H1 (cell line): ENCODE data around the gene CACUL1. TPM values are rescaled to one million over a fixed set of nuclear protein-coding genes. Genes with fewer than 3 reads are reported as not detected.

Source experiments
- CTCF ChIA-PET: fragments of 300-600 bp; sonication (Branson Sonifier 250); formaldehyde crosslinking; loops from one replicate; lab custom pipeline; 2021; ENCODE audit not compliant: partially characterized antibody; lab: Charles Lee
- POLR2A ChIA-PET: fragments of 300-600 bp; sonication (Branson Sonifier 250); formaldehyde crosslinking; loops from one replicate; lab custom pipeline; 2021; ENCODE audit warnings: inconsistent platforms; ENCODE audit not compliant: partially characterized antibody; lab: Charles Lee
- DNase-seq, 2 experiments: peaks; one replicate each; pipeline versions ENCODE4 v3.0.0 to v3.0.0-alpha.2; 2010 to 2022; ENCODE audit warnings: low spot score in 2 of 2, low read depth in 1 of 2, mixed read lengths in 1 of 2
- FAIRE-seq: peaks from 2 replicates; lab custom pipeline; 2011; peaks lifted over from hg19 to GRCh38; lab: Jason Lieb, UNC
- H2AFZ ChIP-seq: 2 replicates; pipeline ENCODE4 v1.8.1; 2012; ENCODE audit warnings: low read length, inconsistent platforms
- H2AK5ac ChIP-seq: 2 replicates; pipeline ENCODE4 v1.6.1; 2013; ENCODE audit warnings: low read depth, low read length
- H2BK120ac ChIP-seq: replicated peaks from 2 replicates; pipeline ENCODE3; 2013; ENCODE audit warnings: low read depth, low read length, inconsistent platforms
- H2BK12ac ChIP-seq: 2 replicates; pipeline ENCODE4 v1.6.1; 2013; ENCODE audit warnings: low read depth, low read length
- H2BK15ac ChIP-seq: 2 replicates; pipeline ENCODE4 v1.6.1; 2013; ENCODE audit warnings: low read length
- H2BK20ac ChIP-seq: 2 replicates; pipeline ENCODE4 v1.6.1; 2013; ENCODE audit warnings: low read length
- H2BK5ac ChIP-seq: 2 replicates; pipeline ENCODE4 v1.6.1; 2013; ENCODE audit warnings: low read depth, low read length
- H3K14ac ChIP-seq: 2 replicates; pipeline ENCODE4 v1.6.1; 2013; ENCODE audit warnings: inconsistent platforms; ENCODE audit not compliant: insufficient read length
- H3K18ac ChIP-seq: 2 replicates; pipeline ENCODE4 v1.6.1; 2013; ENCODE audit warnings: low read length; ENCODE audit errors: extremely low read depth
- H3K23ac ChIP-seq: 2 replicates; pipeline ENCODE4 v1.6.1; 2013; ENCODE audit warnings: inconsistent platforms; ENCODE audit not compliant: insufficient read length
- H3K23me2 ChIP-seq: 2 replicates; pipeline ENCODE4 v1.6.1; 2013; ENCODE audit warnings: low read depth, low read length
- H3K27ac ChIP-seq: 2 replicates; pipeline ENCODE4 v1.6.1; 2011; ENCODE audit warnings: low read depth, low read length, inconsistent platforms
- H3K27me3 ChIP-seq, 4 experiments: replicated peaks in 1 of 4; 1 replicate in 1 of 4; 2 replicates in 3 of 4; pipeline versions ENCODE4 v1.6.1 to v1.8.1; 2011 to 2013; ENCODE audit warnings: low read length in 3 of 4, mild to moderate bottlenecking in 3 of 4, inconsistent platforms in 2 of 4, mixed read lengths in 2 of 4, moderate library complexity in 1 of 4; ENCODE audit not compliant: control insufficient read depth in 3 of 4, insufficient read depth in 3 of 4; ENCODE audit errors: extremely low read depth in 1 of 4
- H3K36me3 ChIP-seq, 4 experiments: 2 replicates each; pipeline versions ENCODE4 v1.6.1 to v1.8.1; 2011 to 2013; ENCODE audit warnings: mild to moderate bottlenecking in 4 of 4, low read length in 3 of 4, moderate library complexity in 2 of 4, control low read depth in 1 of 4, inconsistent platforms in 1 of 4; ENCODE audit not compliant: insufficient read depth in 4 of 4, control insufficient read depth in 2 of 4
- H3K4ac ChIP-seq: replicated peaks from 2 replicates; pipeline ENCODE3; 2013; ENCODE audit warnings: low read length, low read depth, mixed read lengths, inconsistent platforms; ENCODE audit not compliant: insufficient read length
- H3K4me1 ChIP-seq, 4 experiments: replicated peaks in 1 of 4; 1 replicate in 1 of 4; 2 replicates in 3 of 4; pipeline versions ENCODE4 v1.6.1 to v1.8.1; 2011 to 2013; ENCODE audit warnings: low read length in 3 of 4, inconsistent platforms in 2 of 4, mixed read lengths in 1 of 4; ENCODE audit not compliant: insufficient read depth in 4 of 4, control insufficient read depth in 3 of 4
- H3K4me2 ChIP-seq, 2 experiments: 2 replicates each; pipeline versions ENCODE4 v1.6.1 to v1.8.1; 2011 to 2013; ENCODE audit warnings: low read depth in 2 of 2, low read length in 2 of 2, control low read depth in 1 of 2, inconsistent platforms in 1 of 2, mild to moderate bottlenecking in 1 of 2; ENCODE audit not compliant: insufficient read depth in 1 of 2
- H3K4me3 ChIP-seq, 4 experiments: fragments of 200-600, 300-600 bp in 1 of 4; sonication (generic), shearing (Covaris generic), sonication (Bioruptor Twin) in 1 of 4; 2 replicates each; pipeline versions ENCODE4 v1.5.1 to v1.8.1; 2011 to 2016; ENCODE audit warnings: low read length in 4 of 4, low read depth in 3 of 4, control low read depth in 2 of 4, inconsistent platforms in 2 of 4, mild to moderate bottlenecking in 2 of 4, mixed read lengths in 1 of 4, moderate library complexity in 1 of 4; ENCODE audit not compliant: insufficient read depth in 2 of 4; ENCODE audit errors: extremely low read depth in 1 of 4
- H3K56ac ChIP-seq: replicated peaks from 2 replicates; pipeline ENCODE3; 2013; ENCODE audit warnings: low read depth, mild to moderate bottlenecking, mixed read lengths, low read length, inconsistent platforms; ENCODE audit not compliant: insufficient read length
- H3K79me1 ChIP-seq: 2 replicates; pipeline ENCODE4 v1.6.1; 2013; ENCODE audit warnings: low read depth, low read length, control low read depth
- H3K79me2 ChIP-seq, 2 experiments: 2 replicates each; pipeline versions ENCODE4 v1.6.1 to v1.8.1; 2012 to 2013; ENCODE audit warnings: low read length in 2 of 2, mild to moderate bottlenecking in 2 of 2, inconsistent platforms in 1 of 2; ENCODE audit not compliant: insufficient read depth in 2 of 2, control insufficient read depth in 1 of 2
- H3K9ac ChIP-seq, 4 experiments: replicated peaks in 1 of 4; 1 replicate in 1 of 4; 2 replicates in 3 of 4; pipeline versions ENCODE4 v1.6.1 to v1.8.1; 2011 to 2013; ENCODE audit warnings: low read depth in 3 of 4, low read length in 3 of 4, control low read depth in 2 of 4, mild to moderate bottlenecking in 2 of 4, moderate library complexity in 2 of 4, inconsistent platforms in 1 of 4; ENCODE audit errors: extremely low read depth in 1 of 4
- H3K9me3 ChIP-seq, 2 experiments: 2 replicates each; pipeline versions ENCODE4 v1.6.1 to v1.8.1; 2012 to 2013; ENCODE audit warnings: mild to moderate bottlenecking in 2 of 2, moderate library complexity in 2 of 2, control low read depth in 1 of 2, inconsistent platforms in 1 of 2, low read depth in 1 of 2, low read length in 1 of 2, mixed read lengths in 1 of 2; ENCODE audit not compliant: insufficient read depth in 2 of 2
- H4K20me1 ChIP-seq, 2 experiments: replicated peaks in 1 of 2; 2 replicates each; pipeline versions ENCODE3 to v1.8.1; 2011 to 2013; ENCODE audit warnings: inconsistent platforms in 2 of 2, low read length in 2 of 2, mild to moderate bottlenecking in 1 of 2; ENCODE audit not compliant: insufficient read depth in 2 of 2, control insufficient read depth in 1 of 2
- H4K5ac ChIP-seq: 2 replicates; pipeline ENCODE4 v1.6.1; 2013; ENCODE audit warnings: low read length, low read depth, mixed read lengths, inconsistent platforms; ENCODE audit not compliant: insufficient read length
- H4K8ac ChIP-seq: 2 replicates; pipeline ENCODE4 v1.8.0; 2013; ENCODE audit warnings: mild to moderate bottlenecking, moderate library complexity, low read length, inconsistent platforms; ENCODE audit not compliant: insufficient read depth; ENCODE audit errors: extremely low read depth
- H4K91ac ChIP-seq: replicated peaks from 2 replicates; pipeline ENCODE3; 2013; ENCODE audit warnings: low read length, mixed read lengths, inconsistent platforms; ENCODE audit not compliant: insufficient read length
- CBX8 ChIP-seq: fragments of 300-800, 300-1000 bp; sonication (generic); IDR thresholded peaks from 2 replicates; pipeline ENCODE4 v1.7.1; 2016; ENCODE audit warnings: low read depth, low read length, borderline replicate concordance
- CTCF ChIP-seq, 3 experiments: IDR thresholded peaks; 1 replicate in 2 of 3; 2 replicates in 1 of 3; pipeline versions ENCODE4 v1.5.1 to v1.6.1; 2011; ENCODE audit warnings: low read length in 3 of 3, mild to moderate bottlenecking in 3 of 3, inconsistent platforms in 2 of 3, low read depth in 1 of 3, moderate library complexity in 1 of 3; ENCODE audit not compliant: insufficient read depth in 1 of 3; ENCODE audit errors: control extremely low read depth in 1 of 3
- EP300 ChIP-seq, 2 experiments: IDR thresholded peaks; 1 replicate in 1 of 2; 2 replicates in 1 of 2; pipeline ENCODE4 v1.6.1; 2011 to 2012; ENCODE audit warnings: low read depth in 2 of 2, low read length in 2 of 2, mild to moderate bottlenecking in 2 of 2, borderline replicate concordance in 1 of 2, inconsistent platforms in 1 of 2, moderate library complexity in 1 of 2
- MAFK ChIP-seq: IDR thresholded peaks from 2 replicates; pipeline ENCODE4 v1.6.1; 2012; ENCODE audit warnings: low read depth, mild to moderate bottlenecking, improper control_type of control experiment, low read length
- RAD21 ChIP-seq, 2 experiments: IDR thresholded peaks in 1 of 2; conservative IDR thresholded peaks in 1 of 2; 2 replicates each; pipeline ENCODE4 v1.6.1; 2011; ENCODE audit warnings: low read depth in 2 of 2, low read length in 2 of 2, improper control_type of control experiment in 1 of 2, inconsistent platforms in 1 of 2, mild to moderate bottlenecking in 1 of 2, moderate library complexity in 1 of 2
- RNF2 ChIP-seq: fragments of 200-900, 300-1000 bp; sonication (generic); IDR thresholded peaks from 2 replicates; pipeline ENCODE4 v1.7.1; 2016; ENCODE audit warnings: borderline replicate concordance, low read depth, mild to moderate bottlenecking, antibody characterized with exemption, low read length; ENCODE audit not compliant: poor library complexity, severe bottlenecking; ENCODE audit errors: missing control alignments
- SAP30 ChIP-seq: fragments of 300-600 bp; sonication (generic); IDR thresholded peaks from 2 replicates; pipeline ENCODE4 v1.7.1; 2012; ENCODE audit warnings: low read length, moderate library complexity, mild to moderate bottlenecking, inconsistent platforms; ENCODE audit not compliant: insufficient read depth, insufficient replicate concordance
- SIX5 ChIP-seq: IDR thresholded peaks from 2 replicates; pipeline ENCODE4 v1.6.1; 2011; ENCODE audit warnings: mild to moderate bottlenecking, low read depth, low read length
- SP1 ChIP-seq: IDR thresholded peaks from 2 replicates; pipeline ENCODE4 v1.6.1; 2011; ENCODE audit warnings: low read depth, low read length
- TEAD4 ChIP-seq: IDR thresholded peaks from 2 replicates; pipeline ENCODE4 v1.6.1; 2012; ENCODE audit warnings: low read depth, low read length, inconsistent platforms, mixed read lengths
- WGBS, 2 experiments: shearing (Covaris generic) in 1 of 2; methylation state at CpG; one replicate each; pipeline versions ENCODE4 v1.1.6 to v1.1.7; 2013 to 2015; ENCODE audit warnings: low lambda C conversion rate in 2 of 2, mixed read lengths in 2 of 2, inconsistent platforms in 1 of 2, low coverage in 1 of 2, missing lambda C conversion rate in 1 of 2; ENCODE audit not compliant: insufficient replicate concordance in 2 of 2, insufficient coverage in 1 of 2, insufficient read length in 1 of 2; ENCODE audit errors: extremely low coverage in 1 of 2, missing lambda C conversion rate in 1 of 2; 5-methylcytosine and 5-hydroxymethylcytosine counted together
- polyA plus RNA-seq, 7 experiments: library from polyadenylated mRNA; depleted of rRNA in 3 of 7; stranded (reverse) in 5 of 7; unstranded in 2 of 7; fragments of >200 nt in 5 of 7; fragments of 200-250 nt in 2 of 7; gene quantifications; 1 replicate in 5 of 7; 2 replicates in 1 of 7; 4 replicates in 1 of 7; pipeline versions ENCODE4 v1.2.1 to v1.2.3, GENCODE V29; 2011 to 2013; ENCODE audit warnings: missing spikeins in 2 of 7, mixed read lengths in 2 of 7
- total RNA-seq: library from RNA; stranded (reverse); fragmentation: NEBNext Ultra II Directional; extraction: Animal tissue kit (Norgen Biotek cat#: 25700); gene quantifications from 2 replicates; pipeline ENCODE4 v1.2.1, GENCODE V29; 2021

CACUL1 gene
- total and polyA plus RNA-seq, 2 of the 8 experiments (the other 6 are each of a cell fraction or from before 2014, with no cell fraction given) = 6.5 to 34.2 TPM

DNA sequence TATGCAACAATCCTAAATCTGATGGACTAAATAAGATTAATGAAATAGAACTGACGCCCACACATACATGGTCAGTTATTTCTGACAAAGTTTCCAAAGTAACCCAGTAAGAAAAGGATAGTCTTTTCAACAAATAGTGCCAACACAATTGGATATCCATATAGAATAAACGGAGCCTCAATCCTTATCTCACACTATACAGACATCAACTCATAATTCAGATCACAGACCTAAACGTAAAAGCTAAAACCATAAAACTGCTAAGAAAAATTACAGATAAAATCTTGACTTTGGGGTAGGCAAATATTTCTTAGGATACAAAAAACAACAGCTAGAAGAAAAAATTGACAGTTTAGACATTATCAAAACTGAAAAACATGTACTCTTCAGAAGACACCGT is 8.5 kb downstream of the CACUL1 start:
- H3K9me3 ChIP-seq = no peaks in the 10 kb centered on the region
- no peak overlapping the region for H3K18ac ChIP-seq
- H3K36me3 ChIP-seq = peaks cover 0 to 5% (median 0%) of the 10 kb centered on the region in 4 experiments; a peak in 1 of 8 replicates
- no peak overlapping the region for H3K9ac ChIP-seq
- H2BK15ac ChIP-seq = no peak overlapping the region
- H3K79me2 ChIP-seq = peaks cover 34 to 99% of the 10 kb centered on the region in 2 experiments
- H2AK5ac ChIP-seq = no peak overlapping the region
- no peaks in the 10 kb centered on the region for H3K27me3 ChIP-seq
- no peak overlapping the region for H2BK5ac ChIP-seq
- H3K4me1 ChIP-seq = no peaks in the 10 kb centered on the region; a peak in 1 of 7 replicates
- no peak overlapping the region for H2BK120ac ChIP-seq
- H3K14ac ChIP-seq = no peak overlapping the region
- peaks cover 5% of the 10 kb centered on the region for H3K79me1 ChIP-seq
- H4K8ac ChIP-seq = no peak overlapping the region
- H3K4ac ChIP-seq = no peak overlapping the region
- no peak overlapping the region for H4K91ac ChIP-seq
- no peaks in the 10 kb centered on the region for H3K23me2 ChIP-seq
- no peak overlapping the region for H2AFZ ChIP-seq
- ChIA-PET POLR2A (interaction anchor here (1.0 to 3.0 kb wide), 2 partner anchors 8 kb away, joined by 3 to 11 read pairs; partner anchors contain the start of gene CACUL1), CTCF (interaction anchor here (0.7 to 2.1 kb wide), 3 partner anchors 12 to 52 kb away, joined by 3 to 7 read pairs (median 3); no protein-coding TSS in a partner anchor)
- H2BK20ac ChIP-seq = no peak overlapping the region
- WGBS, 2 experiments = 92% methylated on average over 4 of the region's 4 CpGs; no CpG with 5 or more reads in 1 of the 2 experiments
- H3K4me2 ChIP-seq = no peak overlapping the region
- H4K20me1 ChIP-seq = peaks cover 16 to 23% of the 10 kb centered on the region in 2 experiments
- no peak overlapping the region for H3K56ac ChIP-seq
- no peak overlapping the region for H3K27ac ChIP-seq
- no peak overlapping the region for H2BK12ac ChIP-seq
- DNase-seq = no peak
- no peak overlapping the region for H4K5ac ChIP-seq
- no peak for FAIRE-seq
- no peak overlapping the region for H3K4me3 ChIP-seq
- no peak overlapping the region for H3K23ac ChIP-seq
- TF ChIP-seq SIX5 (no peak), SAP30 (no peak), CBX8 (no peak), RAD21 (IDR thresholded peaks at IDR 0.05 in 1 of 2, conservative IDR thresholded peaks at IDR 0.05 in 1 of 2; ENCODE audit: low read depth in 2 of 2, low read length in 2 of 2) (no peak), EP300 (IDR thresholded peaks at IDR 0.05; ENCODE audit: borderline replicate concordance in 1 of 2, low read depth in 2 of 2, low read length in 2 of 2) (no peak), CTCF (IDR thresholded peaks at IDR 0.05; ENCODE audit: control extremely low read depth in 1 of 3, insufficient read depth in 1 of 3, low read depth in 1 of 3, low read length in 3 of 3) (no peak), TEAD4 (no peak), SP1 (no peak), MAFK (no peak), RNF2 (no peak)
